HG03139 (cell line): Measurements from ENCODE around the gene GRK6.

Experiments used
- ATAC-seq: cut with Tn5 transposase; IDR thresholded peaks from one replicate; pipeline ENCODE4 v1.9.1; 2021; ENCODE audit not compliant: unreplicated experiment

The GRK6 gene

DNA sequence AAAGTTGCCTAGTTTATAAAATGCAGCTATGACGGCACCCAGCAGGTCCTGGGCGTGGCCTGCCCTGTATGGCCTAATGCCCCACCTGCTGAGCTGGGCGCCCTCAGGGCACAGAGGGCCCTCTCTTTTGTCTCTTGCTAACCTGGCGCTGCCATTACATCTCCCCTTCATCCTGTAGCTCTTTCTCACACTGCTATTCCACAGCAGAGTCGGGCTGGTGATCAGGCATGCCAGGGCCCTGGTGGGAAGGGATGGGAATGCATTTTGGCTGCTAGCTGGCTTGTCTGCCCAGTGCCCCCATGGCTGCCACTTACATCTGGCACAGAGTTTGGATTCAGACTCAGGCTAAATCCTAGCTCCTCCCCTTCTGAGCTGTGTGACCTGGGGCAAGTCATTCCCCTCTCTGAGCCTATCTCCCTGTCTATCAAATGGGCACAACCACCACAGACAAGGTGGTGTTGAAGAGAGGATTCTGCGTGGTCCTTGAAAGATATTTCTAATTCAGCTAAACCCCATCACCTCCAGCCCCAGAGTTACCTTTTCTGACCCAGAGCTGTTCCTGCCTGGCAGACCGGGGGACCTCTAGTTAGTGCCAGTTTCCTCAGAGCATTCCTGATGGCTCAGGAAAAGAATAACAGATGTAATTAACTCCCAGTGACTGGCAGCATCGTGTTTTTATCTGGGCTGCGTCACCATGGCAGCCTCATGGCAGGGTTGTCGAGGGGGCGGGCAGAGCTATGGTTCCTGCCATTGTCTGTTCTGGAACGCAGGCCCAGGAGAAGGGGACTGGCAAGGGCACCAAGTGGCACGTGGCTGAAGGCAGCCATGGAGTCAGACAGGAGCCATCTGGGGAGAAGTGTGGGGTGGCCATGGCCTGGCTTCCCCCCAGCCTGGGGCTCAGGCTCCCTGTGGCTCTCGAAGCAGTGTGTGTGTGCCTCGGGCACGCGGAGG is 26.5 kb downstream of the GRK6 start:
- no peak for ATAC-seq

DNA sequence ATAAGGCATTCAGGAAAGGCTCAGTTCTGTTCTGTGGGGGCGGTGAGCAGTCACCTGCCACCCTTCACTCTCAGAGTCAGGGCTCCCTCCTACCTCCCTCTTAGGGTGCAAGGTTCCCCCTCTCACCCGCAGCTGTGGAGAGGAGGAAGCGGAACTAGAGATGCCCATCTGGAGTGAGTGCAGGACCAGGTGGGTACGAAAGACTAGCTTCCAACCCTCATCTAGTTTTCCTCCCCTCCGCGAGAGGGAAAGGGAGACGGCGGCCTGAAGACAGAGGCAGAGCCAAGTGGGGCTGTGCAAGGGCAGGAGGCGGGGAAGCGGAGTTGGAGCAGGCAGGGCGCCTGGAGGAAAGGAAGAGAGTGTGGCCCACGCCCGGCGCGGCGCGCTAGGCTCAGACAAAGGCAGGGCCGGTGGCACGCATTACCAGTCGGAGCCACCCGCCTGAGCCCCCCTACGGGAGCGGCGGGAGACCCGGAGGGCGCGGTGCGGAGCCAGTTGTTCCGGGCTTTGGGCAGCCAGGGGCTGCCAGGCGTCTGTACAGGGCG is 27.4 kb downstream of the GRK6 start:
- ATAC-seq: peak; percentile 3

DNA sequence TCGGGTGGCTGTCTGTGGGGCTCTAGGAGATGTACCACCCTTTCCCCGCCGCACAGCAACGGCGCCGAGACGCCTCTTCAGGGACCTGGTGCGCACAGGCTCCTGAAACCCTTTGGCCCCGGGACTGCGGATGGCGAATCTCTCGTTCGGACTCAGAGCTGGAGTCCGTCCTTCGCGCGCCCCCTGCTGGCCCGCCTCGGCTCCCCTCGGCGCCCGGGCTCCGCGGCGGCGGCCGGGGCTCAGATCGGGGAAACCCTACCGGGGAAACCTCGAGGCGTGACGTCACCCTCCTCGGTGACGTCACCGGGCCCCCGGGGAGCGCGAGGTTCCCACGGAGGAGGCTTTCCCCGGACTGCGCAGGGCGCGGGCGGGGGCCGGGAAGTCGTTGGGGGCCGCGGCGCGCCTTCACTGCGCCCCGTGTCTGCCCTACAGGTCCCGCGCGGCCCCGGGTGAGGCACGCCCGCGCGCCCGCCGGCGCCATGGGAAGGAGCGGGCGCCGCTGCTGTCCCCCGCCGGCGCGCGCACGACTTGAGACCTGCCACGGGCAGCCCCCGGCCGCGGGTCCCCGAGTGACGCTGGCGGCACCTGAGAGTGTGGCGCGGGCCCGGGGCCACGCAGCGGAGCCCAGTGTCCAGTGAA is 28.0 kb downstream of the GRK6 start:
- peak; percentile 47 for ATAC-seq

- peak; percentile 39 for ATAC-seq
Measured at GRCh38 chr5:177455036-177455660, 28.7 kb downstream of the GRK6 start.

DNA sequence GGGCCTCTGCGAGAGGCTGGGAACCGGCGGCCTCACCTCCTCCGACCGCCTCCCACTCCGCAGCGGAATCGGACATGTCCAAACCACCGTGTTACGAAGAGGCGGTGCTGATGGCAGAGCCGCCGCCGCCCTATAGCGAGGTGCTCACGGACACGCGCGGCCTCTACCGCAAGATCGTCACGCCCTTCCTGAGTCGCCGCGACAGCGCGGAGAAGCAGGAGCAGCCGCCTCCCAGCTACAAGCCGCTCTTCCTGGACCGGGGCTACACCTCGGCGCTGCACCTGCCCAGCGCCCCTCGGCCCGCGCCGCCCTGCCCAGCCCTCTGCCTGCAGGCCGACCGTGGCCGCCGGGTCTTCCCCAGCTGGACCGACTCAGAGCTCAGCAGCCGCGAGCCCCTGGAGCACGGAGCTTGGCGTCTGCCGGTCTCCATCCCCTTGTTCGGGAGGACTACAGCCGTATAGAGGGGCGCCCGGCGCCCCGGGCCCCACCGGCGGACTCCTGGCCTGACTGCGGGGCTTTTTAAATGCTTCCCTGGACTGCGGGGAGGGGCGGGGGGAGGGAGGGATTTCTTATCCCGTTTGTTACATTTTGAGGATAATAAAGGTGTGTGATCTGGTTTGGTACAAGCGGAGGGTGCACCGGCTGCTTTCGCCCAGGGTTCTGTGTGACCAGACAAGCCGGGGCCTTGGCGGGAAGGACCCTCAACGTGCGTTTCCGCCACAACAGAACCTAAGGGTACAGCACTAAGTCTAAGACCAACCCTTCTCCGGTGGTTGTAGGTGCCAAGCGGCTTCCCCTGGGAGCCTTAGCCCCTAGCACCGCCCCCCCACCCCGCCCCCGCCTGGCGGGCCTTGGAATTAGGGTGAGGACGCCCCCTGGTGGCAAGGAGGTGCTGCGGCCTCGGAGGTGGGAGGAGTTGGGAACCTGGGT is 29.4 kb downstream of the GRK6 start:
- ATAC-seq: peak; percentile 10

DNA sequence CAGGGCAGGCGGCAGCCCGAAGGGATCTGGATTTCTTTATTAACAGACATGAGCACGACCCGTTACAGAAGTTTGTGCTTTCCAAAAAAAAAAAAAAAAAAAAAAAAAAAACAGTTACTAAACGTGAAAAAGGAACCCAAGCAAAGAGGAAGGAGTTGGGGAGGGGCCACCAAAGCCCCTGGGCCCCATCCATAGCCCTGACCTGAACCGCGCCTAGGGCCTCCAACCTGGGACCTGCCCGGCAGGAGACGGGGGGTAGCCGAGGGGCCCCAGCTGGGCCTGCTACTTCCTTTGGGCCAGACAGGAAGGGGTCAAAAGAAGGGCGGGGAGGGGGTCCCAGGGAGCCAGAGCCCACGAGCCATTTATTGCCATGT is 30.1 kb downstream of the GRK6 start:
- no peak for ATAC-seq

GRCh38 chr5:177456976-177457851 is 30.7 kb downstream of the GRK6 start:
- peak; percentile 34 for ATAC-seq

- ATAC-seq: no peak
Measured at GRCh38 chr5:177457852-177458681, 31.6 kb downstream of the GRK6 start.

DNA sequence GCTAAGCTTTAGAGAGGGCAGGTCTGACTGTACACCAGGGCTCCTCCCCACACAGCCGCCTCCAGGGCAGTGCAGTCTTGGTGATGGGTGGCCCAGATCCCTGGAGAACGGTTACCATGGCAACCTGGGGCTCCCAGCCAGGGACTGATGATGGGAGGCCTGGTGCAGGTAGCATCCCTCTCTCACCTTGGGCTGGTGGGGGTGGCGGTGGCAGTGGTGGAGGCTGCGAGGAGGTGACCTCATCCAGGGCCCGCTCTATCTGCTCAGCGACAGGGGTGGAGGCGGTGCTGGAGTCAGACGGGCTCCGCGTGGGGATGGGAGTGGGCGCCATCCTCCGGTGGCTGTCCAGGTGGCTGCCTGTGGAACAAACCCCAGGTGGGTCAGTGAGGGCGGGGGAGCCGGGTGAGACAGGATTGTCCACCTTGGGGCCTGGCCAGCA is 32.5 kb downstream of the GRK6 start:
- ATAC-seq: no peak

GRCh38 chr5:177459357-177459756 is 32.9 kb downstream of the GRK6 start:
- ATAC-seq: no peak

DNA sequence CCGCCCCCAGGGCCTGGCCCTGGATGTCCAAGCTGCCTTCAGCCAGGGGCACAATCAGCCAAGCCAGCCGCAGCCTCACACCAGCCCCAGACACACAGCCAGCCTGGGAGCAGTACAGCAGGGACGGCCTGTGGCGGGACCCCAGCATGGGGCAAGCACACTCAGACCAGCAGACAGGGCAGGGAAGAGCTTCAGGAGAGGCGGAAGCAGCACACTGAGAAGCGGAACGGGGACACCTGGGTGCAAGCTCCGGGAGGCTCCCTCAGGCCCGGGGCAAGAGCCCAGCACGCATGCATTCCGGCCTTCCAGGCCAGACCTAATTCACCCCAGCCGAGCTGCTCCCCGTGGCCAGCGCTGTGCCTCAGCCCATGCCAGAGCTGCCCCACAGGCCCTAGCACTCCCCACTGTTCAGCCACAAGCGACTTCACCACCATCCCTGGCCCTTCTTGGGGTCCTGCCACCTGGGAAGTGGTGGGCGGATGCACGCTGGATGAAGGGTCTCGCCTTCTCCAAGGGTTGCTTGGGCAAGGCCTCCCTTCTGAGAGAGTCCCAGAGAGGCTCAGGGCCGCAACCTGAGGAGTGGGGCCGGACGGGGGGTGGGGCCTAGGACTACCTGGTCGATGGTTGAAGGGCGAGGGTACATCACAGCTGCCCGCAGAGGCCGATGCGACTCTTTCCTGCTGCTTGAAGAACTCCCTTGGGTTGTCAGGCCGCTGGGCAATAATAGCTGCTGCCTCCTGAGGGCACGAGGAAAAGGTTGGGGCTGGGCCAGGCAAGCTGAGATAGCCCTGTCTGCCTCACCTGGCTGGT is 33.5 kb downstream of the GRK6 start:
- ATAC-seq: no peak

- no peak for ATAC-seq
Measured at GRCh38 chr5:177462021-177462670, 35.7 kb downstream of the GRK6 start.

DNA sequence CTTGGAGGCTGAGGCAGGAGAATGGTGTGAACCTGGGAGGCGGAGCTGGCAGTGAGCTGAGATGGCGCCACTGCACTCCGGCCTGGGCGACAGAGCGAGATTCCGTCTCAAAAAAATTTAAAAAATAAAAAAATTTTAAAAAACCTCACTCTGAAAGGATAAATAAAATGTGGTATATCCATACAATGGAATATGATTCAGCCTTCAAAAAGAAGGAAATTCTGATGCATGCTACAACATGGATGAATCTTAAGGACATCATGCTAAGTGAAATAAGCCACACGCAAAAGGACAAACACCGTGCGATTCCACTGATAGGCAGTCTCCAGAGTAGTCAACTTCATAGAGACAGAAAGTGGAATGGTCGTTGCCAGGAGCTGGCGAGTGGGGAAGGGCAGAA is 38.6 kb downstream of the GRK6 start:
- ATAC-seq: no peak

DNA sequence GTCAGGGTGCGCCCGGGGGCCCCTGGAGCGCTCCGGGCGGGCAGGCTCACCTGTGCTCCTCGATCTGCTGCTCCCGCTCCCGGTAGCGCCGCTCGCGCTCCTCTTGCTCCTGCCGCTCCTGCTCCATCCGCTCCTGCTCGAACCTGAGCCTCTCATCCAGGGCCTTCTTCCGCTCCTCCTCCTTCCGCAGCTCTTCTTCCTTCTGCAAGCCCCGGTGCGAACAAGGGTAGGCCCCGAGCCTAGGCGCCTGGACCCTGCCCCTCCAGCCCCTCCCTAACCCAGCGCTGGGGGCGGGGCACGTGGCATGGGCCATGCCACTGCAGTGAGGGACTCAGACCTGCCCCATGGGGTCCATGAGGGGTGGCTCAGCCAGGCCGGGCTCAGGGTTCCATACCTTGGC is 40.4 kb downstream of the GRK6 start:
- no peak for ATAC-seq

DNA sequence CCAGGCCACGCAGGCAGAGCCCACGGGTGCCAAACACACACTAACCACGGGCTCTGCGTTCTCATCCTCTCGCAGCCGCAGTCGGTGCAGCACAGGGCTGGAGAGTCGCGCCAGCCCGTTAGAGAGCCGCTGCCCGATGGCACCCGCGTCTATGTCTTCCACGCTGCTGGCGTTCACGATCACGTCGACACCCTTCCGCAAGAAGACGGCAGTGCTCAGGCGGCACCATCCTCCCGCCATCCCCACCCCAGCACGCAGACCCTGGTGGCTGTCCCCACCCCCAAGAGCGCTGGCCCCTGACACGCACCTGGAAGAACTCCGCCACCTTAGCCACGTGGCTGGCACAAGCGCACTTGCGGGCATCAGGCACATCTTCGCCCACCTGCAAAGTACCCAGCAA is 41.0 kb downstream of the GRK6 start:
- ATAC-seq: no peak

- no peak for ATAC-seq
Measured at GRCh38 chr5:177468329-177468684, 41.8 kb downstream of the GRK6 start.
